Measurements from ENCODE around the gene PDCD10.

- TF ChIP-seq EZH2 (IDR thresholded peaks at IDR 0.05) (no peak), EZH2phosphoT487 (IDR thresholded peaks at IDR 0.05) (no peak)
- TF ChIP-seq, protein P1, sequence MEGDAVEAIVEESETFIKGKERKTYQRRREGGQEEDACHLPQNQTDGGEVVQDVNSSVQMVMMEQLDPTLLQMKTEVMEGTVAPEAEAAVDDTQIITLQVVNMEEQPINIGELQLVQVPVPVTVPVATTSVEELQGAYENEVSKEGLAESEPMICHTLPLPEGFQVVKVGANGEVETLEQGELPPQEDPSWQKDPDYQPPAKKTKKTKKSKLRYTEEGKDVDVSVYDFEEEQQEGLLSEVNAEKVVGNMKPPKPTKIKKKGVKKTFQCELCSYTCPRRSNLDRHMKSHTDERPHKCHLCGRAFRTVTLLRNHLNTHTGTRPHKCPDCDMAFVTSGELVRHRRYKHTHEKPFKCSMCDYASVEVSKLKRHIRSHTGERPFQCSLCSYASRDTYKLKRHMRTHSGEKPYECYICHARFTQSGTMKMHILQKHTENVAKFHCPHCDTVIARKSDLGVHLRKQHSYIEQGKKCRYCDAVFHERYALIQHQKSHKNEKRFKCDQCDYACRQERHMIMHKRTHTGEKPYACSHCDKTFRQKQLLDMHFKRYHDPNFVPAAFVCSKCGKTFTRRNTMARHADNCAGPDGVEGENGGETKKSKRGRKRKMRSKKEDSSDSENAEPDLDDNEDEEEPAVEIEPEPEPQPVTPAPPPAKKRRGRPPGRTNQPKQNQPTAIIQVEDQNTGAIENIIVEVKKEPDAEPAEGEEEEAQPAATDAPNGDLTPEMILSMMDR (IDR thresholded peaks at IDR 0.05), result no peak
Observed at GRCh38 chr3:167644611-167645010, 90.1 kb downstream of the PDCD10 start.

All from neural progenitor cell (in vitro differentiated cells).